Liver (tissue), 9 donors: ENCODE data around the gene TRPC4AP. TPM values are rescaled to one million over a fixed set of nuclear protein-coding genes. Genes with fewer than 3 reads are reported as not detected.
"Not testable (repeated sequence)": the region's sequence is repeated elsewhere in the genome, so short reads cannot be mapped to it uniquely, and the experiment has no call there.

Source experiments
- DNase-seq: peaks from one replicate; pipeline ENCODE4 v3.0.0-alpha.2; 2017; ENCODE audit warnings: low spot score
- H3K27ac ChIP-seq, 2 donors: one replicate each; pipeline ENCODE4 v1.7.0; 2013; ENCODE audit warnings: inconsistent platforms in 2 of 2, low read length in 2 of 2, control low read depth in 1 of 2, low read depth in 1 of 2, mild to moderate bottlenecking in 1 of 2
- H3K27me3 ChIP-seq, 4 donors: one replicate each; pipeline versions ENCODE4 v1.6.1 to v1.7.0; 2013; ENCODE audit warnings: low read length in 3 of 4, inconsistent platforms in 1 of 4, mild to moderate bottlenecking in 1 of 4, moderate library complexity in 1 of 4; ENCODE audit not compliant: control insufficient read depth in 4 of 4, insufficient read depth in 4 of 4
- H3K36me3 ChIP-seq, 4 donors: one replicate each; pipeline versions ENCODE4 v1.6.1 to v1.7.0; 2013; ENCODE audit warnings: low read length in 3 of 4, mild to moderate bottlenecking in 3 of 4, low read depth in 1 of 4, moderate library complexity in 1 of 4; ENCODE audit not compliant: control insufficient read depth in 4 of 4, insufficient read depth in 3 of 4
- H3K4me1 ChIP-seq, 4 donors: one replicate each; pipeline versions ENCODE4 v1.6.1 to v1.7.0; 2013; ENCODE audit warnings: low read length in 3 of 4, mild to moderate bottlenecking in 3 of 4, moderate library complexity in 1 of 4; ENCODE audit not compliant: control insufficient read depth in 4 of 4, insufficient read depth in 4 of 4
- H3K4me3 ChIP-seq, 3 donors: one replicate each; pipeline versions ENCODE4 v1.6.1 to v1.7.0; 2013; ENCODE audit warnings: low read length in 3 of 3, control low read depth in 1 of 3, low read depth in 1 of 3, mild to moderate bottlenecking in 1 of 3
- H3K9ac ChIP-seq, 2 donors: one replicate each; pipeline ENCODE4 v1.7.0; 2013; ENCODE audit warnings: low read length in 2 of 2, mild to moderate bottlenecking in 2 of 2, moderate library complexity in 2 of 2, control low read depth in 1 of 2, low read depth in 1 of 2
- H3K9me3 ChIP-seq, 4 donors: one replicate each; pipeline versions ENCODE4 v1.6.1 to v1.7.0; 2013; ENCODE audit warnings: low read length in 3 of 4; ENCODE audit not compliant: control insufficient read depth in 4 of 4
- ATF3 ChIP-seq: IDR thresholded peaks from 2 replicates; pipeline ENCODE4 v1.6.1; 2016; ENCODE audit warnings: antibody characterized with exemption
- CTCF ChIP-seq: fragments of 150-350 bp; IDR thresholded peaks from 2 replicates; pipeline ENCODE4 v1.5.1; 2017; ENCODE audit warnings: improper control_type of control experiment, low read depth, low read length; ENCODE audit not compliant: missing input control
- FOXA1 ChIP-seq: IDR thresholded peaks from 2 replicates; pipeline ENCODE4 v1.6.1; 2016; ENCODE audit warnings: antibody characterized with exemption
- FOXA2 ChIP-seq: IDR thresholded peaks from 2 replicates; pipeline ENCODE4 v1.6.1; 2016; ENCODE audit warnings: antibody characterized with exemption
- GABPA ChIP-seq, 2 donors: IDR thresholded peaks in 1 of 2; conservative IDR thresholded peaks in 1 of 2; 2 replicates each; pipeline ENCODE4 v1.6.1; 2016; ENCODE audit warnings: antibody characterized with exemption in 2 of 2, mild to moderate bottlenecking in 1 of 2, moderate library complexity in 1 of 2
- HNF4A ChIP-seq, 2 donors: conservative IDR thresholded peaks; 2 replicates each; pipeline ENCODE4 v1.6.1; 2016; ENCODE audit warnings: antibody characterized with exemption in 2 of 2, mild to moderate bottlenecking in 2 of 2
- HNF4G ChIP-seq: IDR thresholded peaks from 2 replicates; pipeline ENCODE4 v1.6.1; 2016; ENCODE audit warnings: antibody characterized with exemption
- JUND ChIP-seq, 2 donors: IDR thresholded peaks; 2 replicates each; pipeline ENCODE4 v1.6.1; 2016; ENCODE audit warnings: antibody characterized with exemption in 2 of 2
- MAX ChIP-seq: IDR thresholded peaks from 2 replicates; pipeline ENCODE4 v1.6.1; 2016; ENCODE audit warnings: antibody characterized with exemption
- NR2F2 ChIP-seq: IDR thresholded peaks from 2 replicates; pipeline ENCODE4 v1.6.1; 2016; ENCODE audit warnings: antibody characterized with exemption
- RAD21 ChIP-seq, 2 donors: IDR thresholded peaks; 2 replicates each; pipeline ENCODE4 v1.6.1; 2016; ENCODE audit warnings: antibody characterized with exemption in 2 of 2, mild to moderate bottlenecking in 2 of 2
- RXRA ChIP-seq, 2 donors: IDR thresholded peaks; 2 replicates each; pipeline ENCODE4 v1.6.1; 2017 to 2018; ENCODE audit warnings: antibody characterized with exemption in 2 of 2, mild to moderate bottlenecking in 1 of 2
- SP1 ChIP-seq: IDR thresholded peaks from 2 replicates; pipeline ENCODE4 v1.6.1; 2018; ENCODE audit warnings: antibody characterized with exemption, mild to moderate bottlenecking
- TAF1 ChIP-seq: conservative IDR thresholded peaks from 2 replicates; pipeline ENCODE4 v1.6.1; 2016; ENCODE audit warnings: antibody characterized with exemption, mild to moderate bottlenecking
- YY1 ChIP-seq: IDR thresholded peaks from 2 replicates; pipeline ENCODE4 v1.6.1; 2016; ENCODE audit warnings: antibody characterized with exemption, mild to moderate bottlenecking
- WGBS: extraction: QIAGEN DNeasy Blood & Tissue Kit; methylation state at CpG from one replicate; pipeline ENCODE4 v1.1.7; 2013; 5-methylcytosine and 5-hydroxymethylcytosine counted together
- polyA plus RNA-seq, 2 donors: library from polyadenylated mRNA; stranded (reverse) in 1 of 2; unstranded in 1 of 2; fragments of 200-250 nt in 1 of 2; fragments of >200 nt in 1 of 2; fragmentation: Nextera tagmentation in 1 of 2; extraction: Ambion mirVana in 1 of 2; gene quantifications; one replicate each; pipeline versions ENCODE4 v1.2.1 to v1.2.3, GENCODE V29; 2013 to 2015
- total RNA-seq, 2 donors: library from RNA; depleted of rRNA; stranded (reverse); fragments of >200 nt; gene quantifications; one replicate each; pipeline ENCODE4 v1.2.3, GENCODE V29; 2014
- donor health status: healthy.
- donor health status: healthy.
- donor health status: healthy.
- donor health status: healthy.
- donor health status: healthy.

The TRPC4AP gene
- total and polyA plus RNA-seq, 4 donors, result 26.3 to 57.2 (median 33.8) TPM

- DNase-seq, result no peak
- Histone ChIP-seq H3K4me1 (peaks cover 0 to 3% (median 1%) of the 10 kb centered on the region in 4 donors), H3K27ac (peak overlapping the region in 1 of 2 donors; percentile 41), H3K9me3 (no peaks in the 10 kb centered on the region), H3K36me3 (peaks cover 0 to 5% (median 2%) of the 10 kb centered on the region in 4 donors), H3K4me3 (no peak overlapping the region), H3K27me3 (no peaks in the 10 kb centered on the region), H3K9ac (no peak overlapping the region)
- whole genome bisulfite sequencing, result 87% methylated on average over 9 of the region's 9 CpGs
- no peak for TF ChIP-seq CTCF
- no peak for TF ChIP-seq FOXA2
- no peak for TF ChIP-seq JUND (IDR thresholded peaks at IDR 0.05)
- TF ChIP-seq RAD21 (IDR thresholded peaks at IDR 0.05), result no peak
- TF ChIP-seq HNF4A (conservative IDR thresholded peaks at IDR 0.05), result no peak
- no peak for TF ChIP-seq RXRA (IDR thresholded peaks at IDR 0.05)
- TF ChIP-seq HNF4G, result no peak
These were observed 36.9 kb downstream of the TRPC4AP start for GRCh38 chr20:35055445-35056276.

GRCh38 chr20:35054814-35055213, 37.8 kb downstream of the TRPC4AP start:
- Histone ChIP-seq H3K27ac (no peak overlapping the region), H3K4me1 (peaks cover 0 to 2% (median under 1%) of the 10 kb centered on the region in 4 donors), H3K9me3 (no peaks in the 10 kb centered on the region), H3K4me3 (no peak overlapping the region), H3K36me3 (peaks cover 0 to 9% (median 4%) of the 10 kb centered on the region in 4 donors), H3K27me3 (no peaks in the 10 kb centered on the region), H3K9ac (no peak overlapping the region)
- 91% methylated on average over 2 of the region's 2 CpGs for WGBS
- DNase-seq, result no peak
- TF ChIP-seq JUND (IDR thresholded peaks at IDR 0.05) (no peak), RAD21 (IDR thresholded peaks at IDR 0.05) (no peak), MAX (no peak), ATF3 (no peak), RXRA (IDR thresholded peaks at IDR 0.05) (no peak), NR2F2 (no peak), TAF1 (no peak), YY1 (no peak), SP1 (no peak), GABPA (IDR thresholded peaks at IDR 0.05 in 1 of 2, conservative IDR thresholded peaks at IDR 0.05 in 1 of 2) (no peak), FOXA1 (no peak), CTCF (no peak)

- H3K4me3 ChIP-seq, H3K4me1 ChIP-seq, H3K27ac ChIP-seq, DNase-seq, H3K9me3 ChIP-seq, H3K9ac ChIP-seq, H3K27me3 ChIP-seq: not testable (repeated sequence)
- WGBS, result 90% methylated on average over 5 of the region's 5 CpGs
- H3K36me3 ChIP-seq, result peaks cover 2 to 25% (median 18%) of the 10 kb centered on the region in 4 donors
These were observed 40.0 kb downstream of the TRPC4AP start for GRCh38 chr20:35052616-35053015.
